ENCODE data around the gene PLAC8L1.
"Not testable (repeated sequence)": the region's sequence is repeated elsewhere in the genome, so short reads cannot be mapped to it uniquely, and the experiment has no call there.

PLAC8L1 gene

GRCh38 chr5:146105477-146105876 is at the start of gene PLAC8L1:
PLAC8L1 (minus strand) TSS chr5:146105577; CDS start chr5:146104311, 1,266 bp downstream.
- no peak for DNase-seq (ENCODE audit: low read depth in 2 of 2)

GRCh38 chr5:146151970-146152369 is 46.6 kb upstream of the PLAC8L1 start:
- no peak for DNase-seq (ENCODE audit: low read depth in 2 of 2)

- no peak for DNase-seq (ENCODE audit: low read depth in 2 of 2)
Observed at GRCh38 chr5:146137967-146138403, 32.6 kb upstream of the PLAC8L1 start.

DNA sequence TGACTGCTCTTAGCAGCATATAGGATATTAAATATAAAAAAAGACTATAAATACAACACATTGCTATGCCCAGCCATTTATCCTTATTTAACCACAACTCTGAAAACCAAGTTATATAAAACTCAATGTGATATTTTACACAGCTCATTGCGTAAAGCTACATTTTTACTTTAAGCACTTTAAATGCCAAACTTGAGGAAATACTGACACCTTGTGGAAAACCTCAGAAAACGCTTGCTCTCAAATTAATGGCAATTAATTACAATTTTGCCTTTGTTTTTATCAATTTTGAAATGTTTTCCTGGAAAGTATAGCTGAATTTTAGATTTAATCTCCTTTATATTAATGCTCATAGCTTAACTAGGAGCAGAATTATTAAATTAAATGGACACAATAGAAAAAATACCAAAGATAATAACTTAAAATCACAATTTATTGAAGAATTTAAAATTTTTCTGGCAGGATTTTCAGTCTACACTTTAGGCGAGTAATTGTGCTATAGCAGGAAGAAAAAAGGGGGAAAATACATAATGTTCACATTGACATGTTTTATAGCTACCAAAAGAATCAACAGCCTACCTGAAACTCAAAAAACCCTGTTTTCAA is 25.2 kb upstream of the PLAC8L1 start:
- DNase-seq (ENCODE audit: low read depth in 2 of 2), result no peak

DNA sequence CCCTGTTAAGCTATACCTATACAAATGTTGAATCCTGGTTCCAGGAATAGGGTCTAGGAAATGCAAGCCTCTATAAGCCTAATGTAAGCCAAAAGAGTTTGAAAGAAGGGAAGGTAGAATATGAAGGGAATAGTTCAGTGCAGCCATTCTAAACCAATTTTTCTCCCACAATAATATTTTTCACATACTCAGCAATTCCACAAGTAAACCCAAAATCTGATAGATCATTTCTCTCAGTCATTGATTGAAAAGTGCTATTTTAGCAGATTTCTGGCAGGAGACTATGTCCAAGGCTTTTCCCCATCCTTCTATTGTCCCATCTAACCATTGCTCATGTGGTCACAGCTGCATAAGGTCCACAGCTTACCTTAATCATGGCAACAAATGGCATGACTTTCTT is 20.7 kb upstream of the PLAC8L1 start:
- DNase-seq (ENCODE audit: low read depth in 2 of 2), result no peak

GRCh38 chr5:146124580-146124979 is 19.2 kb upstream of the PLAC8L1 start:
- no peak for DNase-seq (ENCODE audit: low read depth in 2 of 2)

- not testable (repeated sequence) for DNase-seq (ENCODE audit: low read depth in 2 of 2)
Observed at GRCh38 chr5:146121451-146121850, 16.1 kb upstream of the PLAC8L1 start.

DNA sequence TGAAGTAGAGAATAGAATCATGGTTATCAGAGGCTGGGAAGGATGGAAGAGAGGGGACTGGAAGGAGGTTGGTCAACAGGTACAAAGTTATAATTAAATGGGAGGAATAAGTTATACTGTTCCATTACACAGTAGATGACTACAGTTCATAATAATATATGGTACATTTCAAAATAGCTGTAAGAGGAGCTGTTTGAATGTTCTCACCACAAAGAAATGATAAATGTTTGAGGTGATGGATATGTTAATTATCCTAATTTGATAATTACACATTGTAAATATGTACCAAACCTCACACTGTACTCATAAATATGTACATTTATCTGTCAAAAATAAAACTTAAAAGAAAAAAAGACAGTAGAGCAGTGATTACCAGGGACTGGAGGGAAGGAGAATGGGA is 12.9 kb upstream of the PLAC8L1 start:
- no peak for DNase-seq (ENCODE audit: low read depth in 2 of 2)

DNA sequence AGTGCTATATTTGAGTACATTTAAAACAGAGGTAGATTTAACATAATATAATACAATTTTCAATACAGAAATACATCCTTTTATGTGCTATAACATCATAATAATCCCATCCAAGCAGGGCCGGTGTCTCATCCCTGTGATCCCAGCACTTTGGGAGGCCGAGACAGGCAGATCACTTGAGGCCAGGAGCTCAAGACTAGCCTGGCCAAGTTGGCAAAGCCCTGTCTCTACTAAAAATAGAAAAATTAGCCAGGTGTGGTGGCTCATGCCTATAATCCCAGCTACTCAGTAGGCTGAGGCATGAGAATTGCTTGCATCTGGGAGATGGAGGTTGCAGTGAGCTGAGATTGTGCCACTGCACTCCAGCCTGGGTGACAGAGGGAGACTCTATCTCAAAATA is 11.8 kb upstream of the PLAC8L1 start:
- not testable (repeated sequence) for DNase-seq (ENCODE audit: low read depth in 2 of 2)

DNA sequence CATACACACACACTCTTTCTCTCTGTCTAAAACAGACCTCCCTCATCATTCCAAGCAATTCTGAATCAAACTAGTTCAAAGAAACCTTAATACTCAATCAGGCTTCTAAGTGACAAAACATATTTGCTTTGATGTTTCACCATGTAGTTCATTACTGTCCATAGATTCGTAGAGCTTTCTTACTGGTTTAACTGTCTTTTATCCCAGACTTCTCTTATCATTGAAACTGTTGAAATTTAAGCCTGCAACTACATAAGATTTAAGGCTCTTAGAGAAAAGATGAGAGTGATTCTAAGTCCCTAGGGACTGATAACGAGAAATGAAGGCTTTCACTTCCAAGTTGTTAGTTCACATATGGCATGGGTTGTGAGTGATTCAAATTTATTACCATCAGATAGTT is 11.0 kb upstream of the PLAC8L1 start:
- DNase-seq (ENCODE audit: low read depth in 2 of 2), result no peak

GRCh38 chr5:146112476-146112875 is 7.1 kb upstream of the PLAC8L1 start:
- DNase-seq (ENCODE audit: low read depth in 2 of 2), result no peak

GRCh38 chr5:146111409-146111808 is 6.0 kb upstream of the PLAC8L1 start:
- no peak for DNase-seq (ENCODE audit: low read depth in 2 of 2)

DNA sequence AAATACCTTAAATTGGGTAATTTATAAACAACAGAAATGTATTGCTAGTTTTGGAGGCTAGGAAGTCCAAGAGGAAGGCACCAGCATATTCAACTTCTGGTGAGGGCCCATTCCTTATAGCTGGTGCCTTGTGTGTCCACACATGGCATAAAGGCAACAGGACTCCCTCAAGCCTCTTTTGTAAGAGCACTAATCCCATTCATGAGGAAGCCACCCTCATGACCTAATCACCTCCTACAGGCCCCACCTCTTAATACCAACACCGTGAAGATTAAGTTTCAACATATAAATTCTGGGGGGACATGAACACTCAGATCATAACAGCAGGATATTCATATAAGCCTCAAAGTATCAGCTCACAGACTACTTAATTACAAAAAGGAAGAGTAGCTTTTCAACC is 4.0 kb upstream of the PLAC8L1 start:
- DNase-seq (ENCODE audit: low read depth in 2 of 2), result no peak

GRCh38 chr5:146108870-146109269 is 3.5 kb upstream of the PLAC8L1 start:
- not testable (repeated sequence) for DNase-seq (ENCODE audit: low read depth in 2 of 2)

DNA sequence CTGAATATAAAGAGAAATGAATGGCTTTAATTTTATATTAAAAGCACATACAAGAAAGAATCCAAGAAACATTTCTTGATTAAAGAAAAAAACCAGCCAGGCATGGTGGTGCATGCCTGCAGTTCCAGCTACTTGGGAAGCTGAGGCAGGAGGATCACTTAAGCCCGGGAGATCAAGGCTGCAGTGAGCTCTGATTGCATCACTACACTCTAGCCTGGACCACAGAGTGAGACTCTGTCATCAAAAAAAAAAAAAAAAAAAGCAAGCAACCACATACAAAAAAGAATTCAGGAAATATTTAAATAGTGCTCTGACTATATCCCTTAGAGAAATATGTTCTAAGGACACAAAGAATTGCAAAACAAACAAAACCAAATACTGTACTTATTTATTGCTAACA is 2.5 kb upstream of the PLAC8L1 start:
- no peak for DNase-seq (ENCODE audit: low read depth in 2 of 2)

DNA sequence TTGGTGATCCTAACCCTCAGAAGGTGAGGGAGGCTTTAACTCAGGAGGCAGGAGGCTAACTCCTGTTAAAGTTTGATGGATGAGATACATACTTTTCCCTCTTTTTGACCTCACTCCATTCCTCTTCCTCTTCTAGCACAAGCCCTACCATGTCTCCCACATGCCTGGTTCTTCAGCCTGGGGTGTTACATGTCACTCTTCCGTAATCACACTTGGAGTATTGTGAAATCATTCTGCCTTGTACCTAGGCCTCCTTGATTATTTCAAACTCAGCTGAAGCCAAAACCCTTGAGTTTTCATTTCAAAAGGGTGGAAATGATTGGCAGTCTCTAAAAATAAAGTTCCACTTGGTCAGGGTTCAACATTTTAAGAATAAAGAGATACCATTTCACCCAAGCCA is 1.8 kb downstream of the PLAC8L1 start:
- DNase-seq (ENCODE audit: low read depth in 2 of 2), result no peak

GRCh38 chr5:146101646-146102045 is 3.7 kb downstream of the PLAC8L1 start:
- no peak for DNase-seq (ENCODE audit: low read depth in 2 of 2)

DNA sequence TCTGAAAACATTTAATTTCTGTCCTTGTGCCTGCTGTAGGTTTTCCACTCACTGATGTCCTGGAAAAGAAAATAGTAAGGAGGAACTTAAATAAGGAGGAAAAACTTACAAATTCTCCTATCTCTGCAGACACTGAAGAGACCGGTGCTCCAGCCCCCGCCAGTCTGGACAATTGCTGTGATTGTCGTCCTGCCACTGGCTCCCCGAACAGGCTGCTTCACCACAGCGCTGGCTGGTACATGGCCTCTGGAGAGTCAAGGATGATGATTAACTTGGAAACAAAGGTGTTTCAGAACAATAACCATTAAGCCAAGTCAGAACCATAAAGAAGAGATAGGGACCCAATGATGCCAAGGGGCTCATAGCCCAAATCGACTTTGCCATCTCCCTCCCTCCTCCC is 7.3 kb downstream of the PLAC8L1 start:
- DNase-seq (ENCODE audit: low read depth in 2 of 2), result no peak

GRCh38 chr5:146091881-146092280 is 13.5 kb downstream of the PLAC8L1 start:
- DNase-seq (ENCODE audit: low read depth in 2 of 2), result no peak

DNA sequence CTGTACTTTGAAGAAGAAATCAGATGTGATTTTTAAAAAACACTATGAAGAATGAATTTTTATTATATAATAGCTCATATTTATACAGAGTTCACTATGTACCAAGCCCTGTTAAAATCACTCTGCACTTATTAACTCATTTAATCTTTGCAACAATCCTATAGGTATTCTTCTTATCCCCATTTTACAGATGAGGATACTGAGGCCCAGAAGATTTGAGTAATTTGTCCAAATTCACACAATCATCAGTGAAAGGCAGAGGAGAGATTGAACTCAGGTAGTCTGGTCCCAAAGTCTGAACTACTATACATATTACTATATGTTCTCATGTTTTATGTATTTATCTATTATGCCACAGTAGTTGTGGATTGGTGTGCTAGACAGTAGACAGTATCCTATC is 16.1 kb downstream of the PLAC8L1 start:
- no peak for DNase-seq (ENCODE audit: low read depth in 2 of 2)

- DNase-seq (ENCODE audit: low read depth in 2 of 2), result no peak
Observed at GRCh38 chr5:146088098-146088497, 17.3 kb downstream of the PLAC8L1 start.

GRCh38 chr5:146084376-146084775 is 21.0 kb downstream of the PLAC8L1 start:
- DNase-seq (ENCODE audit: low read depth in 2 of 2), result no peak

GRCh38 chr5:146082798-146083197 is 22.6 kb downstream of the PLAC8L1 start:
- no peak for DNase-seq (ENCODE audit: low read depth in 2 of 2)

DNA sequence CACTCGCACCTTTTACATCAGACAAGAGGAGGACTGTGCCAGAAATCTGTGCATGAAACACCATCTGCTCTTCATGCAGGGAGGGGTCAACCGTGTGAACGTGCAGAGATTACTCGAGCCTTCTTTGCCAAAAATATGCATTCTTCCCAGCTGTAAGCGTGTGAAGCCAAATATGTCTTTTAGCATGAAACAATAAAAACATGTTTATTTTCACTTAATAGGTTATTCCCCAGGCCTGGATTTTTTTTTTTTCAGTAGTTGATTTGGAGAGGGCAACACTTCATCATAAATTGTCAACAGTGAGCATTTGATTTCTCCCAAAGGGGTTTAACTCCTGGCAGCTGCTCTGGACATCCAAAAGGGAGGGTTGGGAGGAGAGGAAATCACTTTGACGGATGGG is 23.8 kb downstream of the PLAC8L1 start:
- no peak for DNase-seq (ENCODE audit: low read depth in 2 of 2)
